ENCODE measurements around the gene TAS1R3.

GRCh38 chr1:1308756-1309250 lies 22.3 kb upstream of the TAS1R3 start:
- TF ChIP-seq CTCF (IDR thresholded peaks at IDR 0.05) (no peak), POLR2A (IDR thresholded peaks at IDR 0.05) (no peak)

All from testis (tissue), 2 donors.